Activated T-helper 9 cell treated with anti-CD3 and anti-CD28 coated beads, Interleukin-2, amount 50 U/mL, for 16 hours (primary cell): Measurements from ENCODE around the gene PRELID1.
"Not testable (repeated sequence)": the region's sequence is repeated elsewhere in the genome, so short reads cannot be mapped to it uniquely, and the experiment has no call there.

Source experiments
- DNase-seq: peaks from one replicate; pipeline ENCODE4 v3.0.0-alpha.2; 2020; ENCODE audit warnings: low read depth

Gene PRELID1, protein sequence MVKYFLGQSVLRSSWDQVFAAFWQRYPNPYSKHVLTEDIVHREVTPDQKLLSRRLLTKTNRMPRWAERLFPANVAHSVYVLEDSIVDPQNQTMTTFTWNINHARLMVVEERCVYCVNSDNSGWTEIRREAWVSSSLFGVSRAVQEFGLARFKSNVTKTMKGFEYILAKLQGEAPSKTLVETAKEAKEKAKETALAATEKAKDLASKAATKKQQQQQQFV

DNA sequence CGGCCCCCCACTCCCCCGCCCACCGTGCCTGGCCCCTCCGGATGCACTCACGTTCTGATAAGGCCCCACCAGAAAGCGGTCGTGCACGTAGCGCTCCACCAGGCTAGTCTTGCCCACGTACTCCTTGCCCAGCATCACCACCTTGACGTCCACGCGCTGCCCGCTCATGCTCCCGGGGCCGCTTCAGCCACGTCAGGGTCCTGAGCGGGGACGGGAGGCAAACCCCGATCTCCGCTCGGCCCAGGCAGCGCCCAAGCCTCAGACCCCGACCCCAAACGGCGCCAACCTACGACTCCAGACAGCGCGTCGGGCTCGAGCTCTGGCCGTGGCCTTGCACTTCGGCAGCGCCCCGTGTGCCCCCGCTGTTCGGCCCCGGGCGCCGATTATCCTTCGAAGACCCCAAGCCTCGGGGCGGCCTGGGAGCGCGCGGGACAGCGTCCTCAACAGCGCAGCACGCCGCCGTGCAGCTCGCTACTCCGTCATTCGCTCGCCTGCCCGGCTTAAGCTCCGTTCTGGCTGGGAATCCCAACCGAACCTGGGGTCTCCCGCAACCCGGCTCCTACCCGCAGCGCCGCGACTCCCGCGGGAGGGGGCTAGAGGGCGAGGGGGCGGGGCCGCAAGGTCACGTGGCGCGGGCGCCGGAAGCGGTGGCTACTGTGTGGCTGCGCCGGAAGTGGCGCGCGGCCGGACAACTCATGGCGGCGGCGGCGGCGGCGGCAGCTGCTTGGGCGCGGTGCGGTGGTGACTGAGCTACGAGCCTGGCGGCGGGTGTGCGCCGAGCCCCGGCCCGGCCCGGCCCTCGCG, at the start of gene PRELID1, which contains the start of gene RAB24:
TSS of gene PRELID1 (plus strand) at position 679 of the 804 bp plus-strand sequence. CDS start 187 bp downstream, outside the sequence.
TSS of gene RAB24 (minus strand) at position 599 of the 804 bp plus-strand sequence. CDS start at position 168, 431 bp downstream.
- DNase-seq, result peak; percentile 84

DNA sequence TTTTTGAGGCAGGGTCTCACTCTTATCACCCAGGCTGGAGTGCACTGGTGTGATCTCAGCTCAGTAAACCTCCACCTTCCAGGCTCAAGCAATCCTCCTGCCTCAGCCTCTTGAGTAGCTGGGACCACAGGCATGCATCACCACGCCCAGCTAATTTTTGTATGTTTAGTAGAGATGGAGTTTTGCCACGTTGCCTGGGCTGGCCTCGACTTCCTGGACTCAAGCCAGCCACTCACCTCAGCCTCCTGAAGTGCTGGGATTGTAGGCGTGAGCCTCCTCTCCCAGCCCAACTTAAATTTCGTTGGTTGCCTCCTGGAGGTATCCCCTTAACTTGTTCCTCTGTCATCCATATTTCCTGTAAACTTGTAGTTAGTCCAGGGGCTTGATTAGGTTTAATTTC, 47.3 kb upstream of the PRELID1 start:
- DNase-seq, result no peak

DNA sequence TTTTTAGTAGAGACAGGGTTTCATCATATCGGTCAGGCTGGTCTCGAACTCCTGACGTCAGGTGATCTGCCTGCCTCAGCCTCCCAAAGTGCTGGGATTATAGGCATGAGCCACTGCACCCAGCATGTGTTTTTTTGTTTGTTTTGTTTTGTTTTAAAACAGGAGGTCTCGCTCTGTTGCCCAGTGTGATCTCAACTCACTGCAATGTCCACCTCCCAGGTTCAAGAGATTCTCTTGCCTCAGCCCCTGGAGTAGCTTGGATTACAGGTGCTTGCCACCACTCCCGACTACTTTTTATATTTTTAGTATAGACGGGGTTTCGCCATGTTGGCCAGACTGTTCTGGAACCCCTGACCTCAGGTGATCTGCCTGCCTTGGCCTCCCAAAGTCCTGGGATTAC, 44.9 kb upstream of the PRELID1 start:
- DNase-seq, result not testable (repeated sequence)

DNA sequence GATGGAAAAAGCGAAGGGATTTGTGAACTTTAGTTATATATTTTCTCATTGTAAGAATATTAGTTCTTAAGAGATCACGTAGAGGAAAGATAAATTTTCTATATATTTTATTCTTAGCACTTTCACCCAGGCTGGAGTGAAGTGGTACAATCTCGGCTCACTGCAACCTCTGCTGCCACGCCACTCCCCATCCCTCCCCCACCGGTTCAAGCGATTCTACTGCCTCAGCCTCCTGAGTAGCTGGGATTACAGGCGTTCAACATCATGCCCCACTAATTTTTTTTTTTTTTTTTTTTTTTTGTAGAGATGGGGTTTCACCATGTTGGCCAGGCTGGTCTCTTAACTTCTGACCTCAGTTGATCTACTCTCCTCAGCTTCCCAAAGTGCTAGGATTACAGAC, 42.6 kb upstream of the PRELID1 start:
- DNase-seq, result no peak

DNA sequence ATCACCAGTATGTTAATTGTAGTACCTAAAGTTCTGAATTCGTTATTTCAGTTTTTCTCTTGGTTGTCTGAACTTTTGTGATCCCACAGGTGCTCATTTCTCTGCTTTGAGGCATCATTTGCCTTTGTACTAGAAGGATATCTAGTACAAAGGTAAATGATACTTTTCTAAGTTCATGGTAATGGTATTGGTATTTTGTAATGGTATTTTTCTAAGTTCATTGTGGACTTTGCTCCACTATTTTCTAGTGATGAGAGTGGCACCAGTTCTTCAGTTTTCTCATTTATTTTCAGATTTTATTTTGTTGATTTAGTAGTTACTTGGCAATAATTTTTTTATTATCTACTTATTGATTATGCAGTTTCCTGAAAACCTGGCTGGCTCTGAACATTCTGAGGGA, 42.1 kb upstream of the PRELID1 start:
- no peak for DNase-seq

DNA sequence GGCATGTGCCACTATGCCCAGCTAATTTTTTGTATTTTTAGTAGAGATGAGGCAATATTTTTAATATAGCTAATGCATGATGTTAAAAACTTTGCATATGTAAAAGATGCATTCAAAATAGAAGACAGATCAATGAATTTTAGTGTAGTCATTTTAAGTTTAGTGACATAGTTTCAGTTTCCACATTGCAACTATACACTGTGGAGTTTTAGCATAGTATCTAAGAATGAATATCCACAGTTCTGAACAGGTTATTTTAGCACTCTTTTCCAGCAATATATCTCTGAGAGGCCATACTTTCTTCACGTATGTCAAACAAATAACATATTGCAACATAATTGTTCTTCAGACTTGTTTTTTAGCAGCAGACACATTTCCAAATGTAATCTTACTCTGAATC, 39.4 kb upstream of the PRELID1 start:
- DNase-seq, result no peak

DNA sequence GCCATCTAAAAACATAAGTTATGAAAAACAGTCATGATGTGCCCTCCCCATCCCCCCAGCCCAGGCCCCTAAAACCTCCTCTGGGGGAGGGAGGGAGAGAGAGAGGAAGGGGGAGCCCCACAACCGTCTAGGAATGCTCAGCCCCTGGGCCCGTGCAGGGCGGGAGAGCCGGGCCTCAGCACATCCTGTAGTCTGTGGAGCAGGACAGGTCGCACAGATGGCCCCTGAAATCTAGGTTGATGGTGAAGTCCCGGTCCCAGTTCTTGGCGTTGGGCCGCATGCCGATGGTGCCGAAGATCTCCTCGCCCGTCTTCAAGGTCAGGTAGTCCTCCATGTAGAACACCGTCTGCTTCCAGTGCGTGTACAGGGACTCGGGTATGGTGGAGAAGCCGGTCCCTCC, 38.2 kb upstream of the PRELID1 start:
- no peak for DNase-seq

DNA sequence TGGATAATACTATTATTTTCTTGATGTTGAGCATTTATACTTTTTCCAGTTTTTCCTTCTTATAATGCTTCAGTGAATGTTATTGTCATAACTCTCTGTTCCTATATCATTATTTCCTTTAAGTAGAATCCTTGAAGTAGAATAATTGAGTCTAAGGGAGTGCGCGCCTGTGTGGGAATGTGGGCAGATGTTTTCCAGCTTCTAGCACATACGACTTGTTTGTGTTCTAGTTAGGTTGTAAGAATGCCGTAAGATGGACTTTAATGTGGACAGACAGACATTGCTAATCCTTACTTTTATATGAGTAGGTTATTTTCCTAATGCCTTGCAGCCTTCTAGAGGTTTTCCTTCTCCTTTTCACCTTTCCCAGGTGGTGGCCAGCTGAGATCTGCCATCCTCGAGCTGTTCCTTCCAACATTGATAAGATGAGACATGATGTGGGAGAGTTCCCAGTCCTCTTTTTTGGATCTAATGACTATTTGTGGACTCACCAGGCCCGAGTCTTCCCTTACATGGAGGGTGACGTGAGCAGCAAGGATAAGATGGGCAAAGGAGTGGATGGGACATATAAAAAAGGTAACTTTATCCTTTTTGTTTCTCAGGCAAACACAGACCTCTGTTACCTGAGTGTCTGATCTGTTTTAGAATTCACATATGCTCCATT, 34.2 kb upstream of the PRELID1 start:
- DNase-seq, result no peak

DNA sequence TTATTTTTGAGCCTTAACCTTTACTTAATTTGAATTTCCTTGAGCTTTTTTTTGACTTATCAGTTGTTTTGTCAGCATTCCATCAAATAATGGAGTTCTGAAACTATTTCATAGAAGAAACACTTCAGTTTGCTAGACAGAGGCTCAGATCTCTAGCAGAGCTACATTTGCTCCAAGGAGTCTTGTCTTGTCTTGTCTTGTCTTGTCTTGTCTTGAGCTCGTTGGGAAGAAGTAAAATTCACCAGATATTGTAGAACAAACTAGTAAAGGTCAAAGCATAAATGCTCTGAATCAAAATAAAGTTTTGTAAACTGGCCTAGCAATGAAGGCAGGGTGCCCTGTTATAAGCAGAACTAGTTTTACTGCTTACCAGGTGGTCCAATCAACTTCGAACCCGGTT, 33.6 kb upstream of the PRELID1 start:
- no peak for DNase-seq

DNA sequence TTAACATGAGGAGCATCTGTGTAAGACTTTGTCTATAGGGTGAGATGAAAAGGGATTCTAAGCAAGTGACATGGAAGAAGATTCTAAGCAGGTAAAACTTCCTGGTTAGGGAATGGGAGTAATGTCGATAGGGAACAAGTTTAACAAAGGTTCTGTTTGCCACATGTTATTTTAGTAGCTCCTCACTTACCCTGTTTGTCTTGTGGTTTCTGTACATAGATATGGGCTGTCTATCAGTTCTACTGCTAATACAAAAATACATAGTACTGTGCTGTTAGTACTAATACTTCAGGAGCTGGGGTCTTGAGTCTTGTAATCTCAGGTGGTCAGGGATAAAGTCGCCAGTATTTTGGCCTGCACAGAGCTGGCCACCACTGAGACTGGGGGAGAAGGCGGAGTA, 32.9 kb upstream of the PRELID1 start:
- DNase-seq, result no peak

DNA sequence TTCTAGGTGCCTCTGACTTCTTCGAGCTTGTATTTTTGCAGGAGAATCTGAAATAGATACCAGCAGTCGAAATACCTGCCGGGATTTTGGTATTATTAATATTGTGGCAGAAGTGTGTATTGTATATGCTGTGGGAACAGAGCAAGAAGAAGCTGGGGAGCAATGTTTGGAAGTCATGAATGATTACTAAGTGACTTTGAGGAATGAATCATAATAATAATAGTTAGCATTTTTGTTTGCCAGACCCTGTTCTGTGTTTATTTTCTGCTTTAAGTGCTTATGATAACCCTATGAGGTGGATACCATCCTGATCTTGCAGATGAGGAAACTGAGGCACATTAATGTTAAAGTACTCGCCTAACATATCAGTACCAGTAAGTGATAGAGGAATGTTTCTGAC, 32.5 kb upstream of the PRELID1 start:
- DNase-seq, result no peak

DNA sequence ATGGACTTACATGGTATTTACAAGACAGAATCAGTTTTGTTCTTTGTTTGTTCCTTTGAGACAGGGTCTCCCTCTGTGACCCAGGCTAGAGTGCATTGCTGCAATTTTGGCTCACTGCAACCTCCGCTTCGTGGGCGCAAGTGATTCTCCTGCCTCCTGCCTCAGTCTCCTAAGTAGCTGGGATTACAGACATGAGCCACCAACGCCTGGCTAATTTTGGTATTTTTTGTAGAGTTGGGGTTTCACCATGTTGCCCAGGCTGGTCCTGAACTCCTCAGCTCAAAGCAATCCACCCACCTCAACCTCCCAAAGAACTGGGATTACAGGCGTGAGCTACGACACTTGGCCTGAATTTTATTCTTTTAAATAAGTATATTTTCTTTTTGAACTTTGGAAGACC, 27.7 kb upstream of the PRELID1 start:
- no peak for DNase-seq

DNA sequence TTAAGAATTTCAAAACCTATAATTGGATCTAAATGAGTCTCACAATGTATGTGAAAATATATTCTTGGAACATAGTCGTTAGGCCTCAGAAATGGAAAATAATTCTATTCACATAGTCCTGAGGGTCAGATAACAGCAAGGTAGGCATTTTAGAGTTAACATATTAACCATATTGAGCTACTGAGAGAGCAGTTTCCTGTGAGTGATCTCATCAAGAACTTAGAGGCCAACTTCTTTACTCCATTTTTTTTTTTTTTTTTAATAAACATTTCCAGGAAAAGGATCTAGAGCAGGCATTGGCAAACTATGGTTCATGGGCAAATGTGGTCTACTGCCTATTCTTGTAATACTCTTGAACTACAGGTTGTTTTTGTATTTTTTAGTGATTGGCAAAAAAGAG, 26.7 kb upstream of the PRELID1 start:
- no peak for DNase-seq

DNA sequence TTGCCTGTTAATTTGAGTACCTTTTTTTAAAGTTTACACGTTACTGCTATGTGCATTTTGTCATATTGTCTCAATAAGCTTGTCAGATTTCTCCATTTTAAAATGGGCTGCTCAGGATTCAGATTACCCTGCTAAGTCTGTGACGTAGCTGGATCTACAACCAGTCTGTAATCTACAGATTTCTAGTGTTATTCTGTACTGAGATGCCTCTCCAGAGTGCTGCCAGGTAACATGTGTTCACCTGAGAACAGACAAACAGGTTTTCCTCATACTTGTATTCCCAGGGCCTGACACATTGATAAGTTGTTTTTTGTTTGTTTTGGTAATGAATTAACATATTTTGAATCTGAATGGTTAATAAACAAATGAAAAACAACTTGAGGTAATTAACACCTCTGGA, 15.4 kb upstream of the PRELID1 start:
- DNase-seq, result no peak

DNA sequence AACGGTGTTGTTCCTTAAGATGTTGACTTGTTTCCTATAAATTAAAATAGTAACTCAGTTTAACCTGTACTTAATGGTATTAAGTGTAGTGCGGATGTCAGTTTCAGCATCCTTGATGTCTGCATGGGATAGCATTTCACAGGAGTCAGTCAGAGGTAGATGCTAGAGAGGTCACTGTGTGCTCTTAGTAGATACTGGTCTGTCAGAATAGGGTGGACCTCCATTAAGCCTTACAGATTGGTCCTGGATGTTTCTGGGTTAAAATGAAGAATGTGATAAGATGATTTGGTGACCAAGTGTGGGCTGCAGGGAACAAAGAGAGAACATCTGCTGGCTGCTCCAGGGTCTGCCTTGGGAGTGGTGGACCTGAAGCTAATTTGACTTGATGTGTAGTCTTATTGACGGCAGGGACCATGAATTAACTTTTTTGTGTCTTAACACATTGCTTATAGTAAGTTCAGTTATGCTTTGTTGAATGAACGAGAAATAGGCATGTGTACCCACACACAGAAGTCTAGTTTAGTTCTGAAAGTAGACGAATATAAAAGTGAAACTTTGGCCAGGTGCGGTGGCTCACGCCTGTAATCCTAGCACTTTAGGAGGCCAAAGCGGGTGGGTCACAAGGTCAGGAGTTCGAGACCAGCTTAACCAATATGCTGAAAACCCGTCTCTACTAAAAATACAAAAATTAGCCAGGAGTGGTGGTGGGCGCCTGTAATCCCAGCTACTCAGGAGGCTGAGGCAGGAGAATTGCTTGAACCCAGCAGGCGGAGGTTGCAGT, 12.6 kb upstream of the PRELID1 start:
- no peak for DNase-seq

DNA sequence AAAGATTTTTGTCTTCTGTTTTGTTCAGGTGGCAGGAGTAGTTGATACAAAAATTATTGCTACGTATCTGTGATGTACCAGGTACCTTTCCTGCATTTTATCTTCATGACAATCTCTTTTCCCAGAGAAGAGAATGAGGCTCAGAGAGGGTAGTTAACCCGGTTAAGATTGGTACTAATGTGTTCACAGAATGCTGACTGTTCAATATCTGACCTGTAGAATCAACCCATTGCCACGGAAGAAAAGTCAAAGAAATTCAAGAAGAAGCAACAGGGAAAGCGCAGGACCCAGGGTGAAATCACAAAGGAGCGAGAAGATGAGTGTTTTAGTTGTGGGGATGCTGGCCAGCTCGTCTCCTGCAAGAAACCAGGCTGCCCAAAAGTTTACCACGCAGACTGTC, 11.9 kb upstream of the PRELID1 start:
- DNase-seq, result no peak

DNA sequence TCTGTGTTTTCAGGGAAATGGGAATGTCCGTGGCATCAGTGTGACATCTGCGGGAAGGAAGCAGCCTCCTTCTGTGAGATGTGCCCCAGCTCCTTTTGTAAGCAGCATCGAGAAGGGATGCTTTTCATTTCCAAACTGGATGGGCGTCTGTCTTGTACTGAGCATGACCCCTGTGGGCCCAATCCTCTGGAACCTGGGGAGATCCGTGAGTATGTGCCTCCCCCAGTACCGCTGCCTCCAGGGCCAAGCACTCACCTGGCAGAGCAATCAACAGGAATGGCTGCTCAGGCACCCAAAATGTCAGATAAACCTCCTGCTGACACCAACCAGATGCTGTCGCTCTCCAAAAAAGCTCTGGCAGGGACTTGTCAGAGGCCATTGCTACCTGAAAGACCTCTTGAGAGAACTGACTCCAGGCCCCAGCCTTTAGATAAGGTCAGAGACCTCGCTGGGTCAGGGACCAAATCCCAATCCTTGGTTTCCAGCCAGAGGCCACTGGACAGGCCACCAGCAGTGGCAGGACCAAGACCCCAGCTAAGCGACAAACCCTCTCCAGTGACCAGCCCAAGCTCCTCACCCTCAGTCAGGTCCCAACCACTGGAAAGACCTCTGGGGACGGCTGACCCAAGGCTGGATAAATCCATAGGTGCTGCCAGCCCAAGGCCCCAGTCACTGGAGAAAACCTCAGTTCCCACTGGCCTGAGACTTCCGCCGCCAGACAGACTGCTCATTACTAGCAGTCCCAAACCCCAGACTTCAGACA, 9.6 kb upstream of the PRELID1 start:
- DNase-seq, result no peak

DNA sequence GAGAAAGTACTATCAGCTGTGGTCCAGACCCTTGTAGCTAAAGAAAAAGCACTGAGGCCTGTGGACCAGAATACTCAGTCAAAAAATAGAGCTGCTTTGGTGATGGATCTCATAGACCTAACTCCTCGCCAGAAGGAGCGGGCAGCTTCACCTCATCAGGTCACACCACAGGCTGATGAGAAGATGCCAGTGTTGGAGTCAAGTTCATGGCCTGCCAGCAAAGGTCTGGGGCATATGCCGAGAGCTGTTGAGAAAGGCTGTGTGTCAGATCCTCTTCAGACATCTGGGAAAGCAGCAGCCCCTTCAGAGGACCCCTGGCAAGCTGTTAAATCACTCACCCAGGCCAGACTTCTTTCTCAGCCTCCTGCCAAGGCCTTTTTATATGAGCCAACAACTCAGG, 9.0 kb upstream of the PRELID1 start:
- DNase-seq, result no peak

DNA sequence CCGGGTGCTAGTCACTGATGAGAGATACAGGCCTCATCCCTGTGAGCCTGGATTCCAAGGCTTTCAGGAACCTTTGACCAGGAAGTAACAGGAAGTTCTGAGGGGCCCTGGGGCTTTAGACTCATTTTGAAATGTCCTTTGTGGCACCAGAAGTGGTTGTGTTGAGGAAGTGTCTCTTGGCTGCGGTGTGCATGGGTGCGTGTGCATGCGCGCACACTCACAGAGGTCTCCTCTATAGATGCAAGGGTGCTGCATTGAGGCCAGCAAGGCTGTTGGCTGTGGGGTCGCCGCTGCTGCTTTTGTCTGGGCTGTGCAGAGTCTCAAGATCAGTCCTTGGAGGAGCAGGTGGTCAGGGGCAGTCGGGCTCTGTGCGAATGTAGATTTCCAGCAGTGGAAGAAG, 7.7 kb upstream of the PRELID1 start:
- no peak for DNase-seq

DNA sequence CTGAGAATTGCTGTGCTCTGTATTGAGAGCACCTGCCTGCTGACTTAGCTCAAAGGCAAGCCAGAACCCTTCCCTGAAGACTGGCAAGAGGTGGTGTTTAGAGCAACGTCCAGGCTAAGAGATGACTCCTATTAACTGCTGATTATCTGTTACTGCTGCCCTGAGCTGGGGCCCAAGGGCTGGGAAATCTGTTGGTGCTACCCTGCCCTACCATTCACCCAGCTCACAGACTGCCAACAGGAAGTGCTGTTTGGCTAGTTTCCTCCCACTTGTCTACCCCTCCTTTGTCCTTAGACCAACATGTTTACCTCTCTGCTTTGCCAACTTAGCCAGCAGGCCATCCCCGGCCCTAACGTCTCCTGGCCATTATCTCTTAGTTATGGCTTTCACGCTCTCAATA, 7.0 kb upstream of the PRELID1 start:
- no peak for DNase-seq

DNA sequence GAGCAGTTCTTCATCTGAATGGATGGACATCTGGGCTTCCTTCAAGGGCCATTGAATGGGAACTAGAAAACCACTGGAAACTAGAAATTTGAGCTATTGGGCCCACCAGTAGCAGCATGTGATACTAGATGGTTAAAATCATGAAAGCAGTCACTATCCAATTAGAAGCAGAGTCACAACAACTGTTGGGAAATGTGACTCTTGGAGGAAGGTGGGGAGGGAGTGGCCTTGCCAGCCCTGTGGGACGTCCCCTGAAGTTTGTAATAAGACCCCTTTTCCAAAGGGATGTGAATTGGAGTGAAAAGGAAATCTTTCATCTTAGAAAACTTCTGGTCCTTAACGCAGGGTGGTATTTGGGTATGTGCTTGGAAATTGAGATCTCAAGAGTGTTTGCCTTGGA, 5.7 kb upstream of the PRELID1 start:
- DNase-seq, result no peak

DNA sequence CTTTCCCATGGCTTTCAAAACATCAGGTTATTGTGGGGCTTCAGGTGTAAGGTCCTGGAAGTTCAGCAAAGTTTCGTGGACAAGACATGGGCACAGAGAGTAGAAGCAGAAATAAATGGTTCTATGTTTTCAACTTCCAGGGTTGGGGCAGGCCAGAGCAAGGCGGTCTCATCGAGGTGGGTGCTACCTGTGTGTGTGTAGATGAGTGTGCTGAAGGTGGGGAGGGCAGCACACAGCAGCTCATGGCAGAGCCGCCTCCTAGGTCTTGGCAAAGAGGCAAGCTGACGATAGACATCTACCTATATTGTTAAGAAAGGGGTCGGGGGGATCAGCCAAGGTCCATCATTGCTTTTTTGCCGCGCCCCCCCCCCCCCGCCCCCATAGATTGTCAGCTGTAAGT, 3.9 kb upstream of the PRELID1 start:
- DNase-seq, result no peak
